ENCODE results near the gene SLC9A5. TPM values are rescaled to one million over a fixed set of nuclear protein-coding genes. Genes with fewer than 3 reads are reported as not detected.

SLC9A5 gene
- total and polyA plus RNA-seq, 9 of the 15 experiments (the other 6 are each of a cell fraction or from before 2014, with no cell fraction given): 0.06 to 3.1 (median 1.2) TPM

GRCh38 chr16:67278773-67279295 is 30.1 kb downstream of the SLC9A5 start (continued):
- TF ChIP-seq ZBTB5 (IDR thresholded peaks at IDR 0.05) (no peak), HMG20B (CRISPR knock-in tag; IDR thresholded peaks at IDR 0.05) (no peak), YY1 (IDR thresholded peaks at IDR 0.05; ENCODE audit: borderline replicate concordance in 1 of 3, control insufficient read depth in 1 of 3, extremely low read depth in 1 of 3, insufficient read depth in 3 of 3, insufficient read length in 1 of 3, insufficient replicate concordance in 2 of 3, low read depth in 1 of 3, low read length in 2 of 3) (no peak), GATAD2A (IDR thresholded peaks at IDR 0.05) (0 out of 2 replicates have a peak, but pooled peaks have one; percentile 26), ZNF436 (CRISPR knock-in tag; IDR thresholded peaks at IDR 0.05) (no peak), JUNB (CRISPR knock-in tag; conservative IDR thresholded peaks at IDR 0.05) (no peak), E2F5 (CRISPR knock-in tag; IDR thresholded peaks at IDR 0.05) (no peak), SREBF2 (CRISPR knock-in tag; IDR thresholded peaks at IDR 0.05) (no peak), NCOA2 (IDR thresholded peaks at IDR 0.05; ENCODE audit: partially characterized antibody in 2 of 2) (no peak), ARID2 (IDR thresholded peaks at IDR 0.05) (peak; percentile 24; the same call in 1 of the 2 replicates), ZNF384 (IDR thresholded peaks at IDR 0.05; ENCODE audit: low read depth, low read length) (no peak), AFF1 (IDR thresholded peaks at IDR 0.05; ENCODE audit: low read depth in 1 of 2, partially characterized antibody in 2 of 2) (no peak), GMEB1 (CRISPR knock-in tag; IDR thresholded peaks at IDR 0.05) (no peak), TEAD1 (CRISPR knock-in tag; IDR thresholded peaks at IDR 0.05) (no peak; a peak in 1 of 4 replicates), CBX3 (IDR thresholded peaks at IDR 0.05; ENCODE audit: borderline replicate concordance in 1 of 2, low read length in 2 of 2) (no peak), PURB (CRISPR knock-in tag; IDR thresholded peaks at IDR 0.05; ENCODE audit: low read depth) (no peak), ZKSCAN1 (IDR thresholded peaks at IDR 0.05; ENCODE audit: low read depth, low read length) (no peak), KLF10 (CRISPR knock-in tag; IDR thresholded peaks at IDR 0.05) (no peak)

Data from K562 (cell line).